Fibroblast of lung (primary cell): ENCODE measurements around the gene IDH2.

Experiments
- CTCF ChIP-seq, 2 donors: IDR thresholded peaks in 1 of 2; conservative IDR thresholded peaks in 1 of 2; 1 replicate in 1 of 2; 2 replicates in 1 of 2; pipeline ENCODE4 v1.5.1; 2011 to 2012; ENCODE audit warnings: low read length in 2 of 2, control low read depth in 1 of 2, inconsistent platforms in 1 of 2, low read depth in 1 of 2, mild to moderate bottlenecking in 1 of 2
- EZH2 ChIP-seq: IDR thresholded peaks from 2 replicates; pipeline ENCODE4 v1.5.1; 2012; ENCODE audit warnings: low read length, control low read depth, mild to moderate bottlenecking; ENCODE audit errors: missing control alignments

GRCh38 chr15:90060797-90061196, 41.5 kb downstream of the IDH2 start:
- TF ChIP-seq EZH2: no peak
- no peak for TF ChIP-seq CTCF (conservative IDR thresholded peaks at IDR 0.05 in 1 of 2, IDR thresholded peaks at IDR 0.05 in 1 of 2; ENCODE audit: low read depth in 1 of 2, low read length in 2 of 2)
